Upper lobe of left lung (tissue), 4 donors: Measurements from ENCODE around the gene OCIAD2.

Experiments used
- EP300 ChIP-seq, 4 donors: sonication (generic); formaldehyde crosslinking; IDR thresholded peaks; one replicate each; pipeline ENCODE4 v1.5.1; 2017; ENCODE audit warnings: antibody characterized with exemption in 4 of 4, control low read depth in 2 of 4
- POLR2AphosphoS5 ChIP-seq, 2 donors: sonication (generic); formaldehyde crosslinking; IDR thresholded peaks; one replicate each; pipeline ENCODE4 v1.5.1; 2017; ENCODE audit warnings: antibody characterized with exemption in 2 of 2
- TF ChIP-seq, protein P1 (sequence below), 6 experiments: fragments of 450-650 bp in 4 of 6; fragments of 200-600 bp in 2 of 6; sonication (generic) in 2 of 6; IDR thresholded peaks; one replicate each; pipeline ENCODE4 v1.5.1; 2016 to 2019; ENCODE audit warnings: antibody characterized with exemption in 6 of 6

DNA sequence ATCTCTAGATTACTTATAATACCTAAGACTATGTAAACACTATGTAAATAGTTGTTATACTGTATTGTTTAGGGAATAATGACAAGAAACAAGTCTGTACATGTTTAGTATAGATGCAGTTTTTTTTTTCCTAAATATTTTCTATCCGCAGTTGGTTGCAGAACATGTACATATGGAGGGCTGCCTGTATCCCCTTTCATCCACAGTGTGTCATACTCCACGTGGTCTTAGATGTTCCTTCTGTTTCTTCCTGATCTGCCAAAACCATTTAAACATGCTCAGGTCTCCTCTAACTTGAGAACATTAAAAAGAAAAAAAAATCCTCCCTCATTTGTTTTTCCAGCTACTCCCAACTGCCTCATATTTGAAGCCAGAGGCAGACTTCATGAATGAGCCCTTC is 61.7 kb downstream of the OCIAD2 start:
- TF ChIP-seq, protein P1, sequence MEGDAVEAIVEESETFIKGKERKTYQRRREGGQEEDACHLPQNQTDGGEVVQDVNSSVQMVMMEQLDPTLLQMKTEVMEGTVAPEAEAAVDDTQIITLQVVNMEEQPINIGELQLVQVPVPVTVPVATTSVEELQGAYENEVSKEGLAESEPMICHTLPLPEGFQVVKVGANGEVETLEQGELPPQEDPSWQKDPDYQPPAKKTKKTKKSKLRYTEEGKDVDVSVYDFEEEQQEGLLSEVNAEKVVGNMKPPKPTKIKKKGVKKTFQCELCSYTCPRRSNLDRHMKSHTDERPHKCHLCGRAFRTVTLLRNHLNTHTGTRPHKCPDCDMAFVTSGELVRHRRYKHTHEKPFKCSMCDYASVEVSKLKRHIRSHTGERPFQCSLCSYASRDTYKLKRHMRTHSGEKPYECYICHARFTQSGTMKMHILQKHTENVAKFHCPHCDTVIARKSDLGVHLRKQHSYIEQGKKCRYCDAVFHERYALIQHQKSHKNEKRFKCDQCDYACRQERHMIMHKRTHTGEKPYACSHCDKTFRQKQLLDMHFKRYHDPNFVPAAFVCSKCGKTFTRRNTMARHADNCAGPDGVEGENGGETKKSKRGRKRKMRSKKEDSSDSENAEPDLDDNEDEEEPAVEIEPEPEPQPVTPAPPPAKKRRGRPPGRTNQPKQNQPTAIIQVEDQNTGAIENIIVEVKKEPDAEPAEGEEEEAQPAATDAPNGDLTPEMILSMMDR (IDR thresholded peaks at IDR 0.05): no peak
- TF ChIP-seq POLR2AphosphoS5 (IDR thresholded peaks at IDR 0.05): no peak
- no peak for TF ChIP-seq EP300 (IDR thresholded peaks at IDR 0.05)
